Muscle layer of colon (tissue), 2 donors: ENCODE data around the gene TUFT1.
"Not testable (repeated sequence)": the region's sequence is repeated elsewhere in the genome, so short reads cannot be mapped to it uniquely, and the experiment has no call there.

ENCODE experiments used
- H3K27ac ChIP-seq: one replicate; pipeline ENCODE4 v1.7.0; 2013; ENCODE audit warnings: low read depth, mild to moderate bottlenecking, low read length, moderate library complexity
- H3K27me3 ChIP-seq, 2 donors: one replicate each; pipeline ENCODE4 v1.7.0; 2013; ENCODE audit warnings: low read length in 2 of 2, mild to moderate bottlenecking in 2 of 2; ENCODE audit not compliant: insufficient read depth in 2 of 2, control insufficient read depth in 1 of 2
- H3K36me3 ChIP-seq: one replicate; pipeline ENCODE4 v1.7.0; 2013; ENCODE audit warnings: mild to moderate bottlenecking, low read length; ENCODE audit not compliant: insufficient read depth
- H3K4me1 ChIP-seq: one replicate; pipeline ENCODE4 v1.7.0; 2013; ENCODE audit warnings: mild to moderate bottlenecking, low read length; ENCODE audit not compliant: insufficient read depth
- H3K4me3 ChIP-seq, 2 donors: one replicate each; pipeline ENCODE4 v1.7.0; 2013; ENCODE audit warnings: low read length in 2 of 2, low read depth in 1 of 2, mild to moderate bottlenecking in 1 of 2, moderate library complexity in 1 of 2
- H3K9ac ChIP-seq: one replicate; pipeline ENCODE4 v1.7.0; 2013; ENCODE audit warnings: low read length
- H3K9me3 ChIP-seq: one replicate; pipeline ENCODE4 v1.7.0; 2013; ENCODE audit warnings: mild to moderate bottlenecking, low read length
- donor health status: abdominal sarcoma.
- donor health status: Adenocarcinoma of cecum.

TUFT1 gene

GRCh38 chr1:151590961-151591360 lies 50.9 kb downstream of the TUFT1 start:
- Histone ChIP-seq H3K27me3 (no peaks in the 10 kb centered on the region), H3K9ac (no peak overlapping the region), H3K4me1 (no peaks in the 10 kb centered on the region), H3K36me3 (no peaks in the 10 kb centered on the region), H3K27ac (no peak overlapping the region), H3K4me3 (no peak overlapping the region), H3K9me3 (no peaks in the 10 kb centered on the region)

GRCh38 chr1:151593730-151594129 lies 53.6 kb downstream of the TUFT1 start:
- no peak overlapping the region for H3K27ac ChIP-seq

GRCh38 chr1:151594143-151594625 lies 54.1 kb downstream of the TUFT1 start:
- Histone ChIP-seq H3K9ac (no peak overlapping the region), H3K4me1 (no peaks in the 10 kb centered on the region), H3K4me3 (peak overlapping the region in 1 of 2 donors; percentile 13), H3K27ac (no peak overlapping the region), H3K27me3 (no peaks in the 10 kb centered on the region), H3K9me3 (no peaks in the 10 kb centered on the region), H3K36me3 (no peaks in the 10 kb centered on the region)

More at GRCh38 chr1:151593730-151594129, 53.6 kb downstream of the TUFT1 start:
- Histone ChIP-seq H3K4me1 (no peaks in the 10 kb centered on the region), H3K4me3 (peak overlapping the region in 1 of 2 donors; percentile 13), H3K9me3 (no peaks in the 10 kb centered on the region), H3K9ac (no peak overlapping the region), H3K36me3 (no peaks in the 10 kb centered on the region), H3K27me3 (no peaks in the 10 kb centered on the region)

GRCh38 chr1:151596166-151596953 lies 56.3 kb downstream of the TUFT1 start:
- no peak overlapping the region for H3K27ac ChIP-seq
- no peaks in the 10 kb centered on the region for H3K36me3 ChIP-seq
- H3K4me1 ChIP-seq = no peaks in the 10 kb centered on the region
- no peak overlapping the region for H3K4me3 ChIP-seq
- no peak overlapping the region for H3K9ac ChIP-seq
- H3K27me3 ChIP-seq = no peaks in the 10 kb centered on the region
- no peaks in the 10 kb centered on the region for H3K9me3 ChIP-seq

GRCh38 chr1:151602550-151602949 lies 62.4 kb downstream of the TUFT1 start:
- H3K4me3 ChIP-seq, H3K27ac ChIP-seq, H3K9ac ChIP-seq, H3K36me3 ChIP-seq, H3K9me3 ChIP-seq, H3K4me1 ChIP-seq, H3K27me3 ChIP-seq: not testable (repeated sequence)

GRCh38 chr1:151604291-151604690 lies 64.2 kb downstream of the TUFT1 start:
- Histone ChIP-seq H3K36me3 (no peaks in the 10 kb centered on the region), H3K4me3 (no peak overlapping the region), H3K9ac (no peak overlapping the region)

GRCh38 chr1:151606384-151606783 lies 66.3 kb downstream of the TUFT1 start:
- H3K9ac ChIP-seq = no peak overlapping the region
- H3K36me3 ChIP-seq = no peaks in the 10 kb centered on the region
- H3K27ac ChIP-seq = no peak overlapping the region
- H3K27me3 ChIP-seq = no peaks in the 10 kb centered on the region
- H3K4me1 ChIP-seq = peaks cover 3% of the 10 kb centered on the region
- no peaks in the 10 kb centered on the region for H3K9me3 ChIP-seq
- H3K4me3 ChIP-seq = no peak overlapping the region

More at GRCh38 chr1:151604291-151604690, 64.2 kb downstream of the TUFT1 start:
- H3K27me3 ChIP-seq = no peaks in the 10 kb centered on the region
- H3K9me3 ChIP-seq = no peaks in the 10 kb centered on the region
- H3K4me1 ChIP-seq = no peaks in the 10 kb centered on the region
- no peak overlapping the region for H3K27ac ChIP-seq

- H3K9me3 ChIP-seq = no peaks in the 10 kb centered on the region
- no peaks in the 10 kb centered on the region for H3K36me3 ChIP-seq
- H3K27me3 ChIP-seq = no peaks in the 10 kb centered on the region
- H3K27ac ChIP-seq = no peak overlapping the region
- H3K4me1 ChIP-seq = peaks cover 6% of the 10 kb centered on the region
- H3K4me3 ChIP-seq = no peak overlapping the region
- no peak overlapping the region for H3K9ac ChIP-seq
These were observed 66.7 kb downstream of the TUFT1 start for GRCh38 chr1:151606857-151607256.

- Histone ChIP-seq H3K4me1 (peaks cover 15% of the 10 kb centered on the region), H3K36me3 (no peaks in the 10 kb centered on the region), H3K9me3 (no peaks in the 10 kb centered on the region), H3K27me3 (no peaks in the 10 kb centered on the region), H3K27ac (no peak overlapping the region), H3K4me3 (no peak overlapping the region), H3K9ac (no peak overlapping the region)
These were observed 70.0 kb downstream of the TUFT1 start for GRCh38 chr1:151610142-151610541.

GRCh38 chr1:151611288-151611790 lies 71.2 kb downstream of the TUFT1 start:
- peak overlapping the region; percentile 84 to 96 for H3K4me3 ChIP-seq
- H3K9ac ChIP-seq = peak overlapping the region; percentile 30
- no peaks in the 10 kb centered on the region for H3K27me3 ChIP-seq
- no peaks in the 10 kb centered on the region for H3K9me3 ChIP-seq
- peak overlapping the region; percentile 88 for H3K27ac ChIP-seq
- no peaks in the 10 kb centered on the region for H3K36me3 ChIP-seq
- peaks cover 27% of the 10 kb centered on the region for H3K4me1 ChIP-seq

GRCh38 chr1:151611832-151612500 lies 71.9 kb downstream of the TUFT1 start, which contains the start of gene SNX27:
Gene SNX27, plus strand, starts transcription at chr1:151612050. Its CDS starts 152 bp downstream, at chr1:151612202.
- H3K27me3 ChIP-seq = no peaks in the 10 kb centered on the region

More at GRCh38 chr1:151611832-151612500, 71.9 kb downstream of the TUFT1 start, which contains the start of gene SNX27:
- Histone ChIP-seq H3K4me3 (peak within 1 kb of the TSS; percentile 84 to 96), H3K4me1 (peaks cover 27% of the 10 kb centered on the region), H3K9ac (peak within 1 kb of the TSS; percentile 75), H3K36me3 (no peaks in the 10 kb centered on the region), H3K9me3 (no peaks in the 10 kb centered on the region), H3K27ac (peak within 1 kb of the TSS; percentile 88)
